ENCODE data around the gene GNAQ. TPM values are rescaled to one million over a fixed set of nuclear protein-coding genes. Genes with fewer than 3 reads are reported as not detected.

The GNAQ gene
- total RNA-seq, 1 experiment from 2014 or later: 28.7 TPM

DNA sequence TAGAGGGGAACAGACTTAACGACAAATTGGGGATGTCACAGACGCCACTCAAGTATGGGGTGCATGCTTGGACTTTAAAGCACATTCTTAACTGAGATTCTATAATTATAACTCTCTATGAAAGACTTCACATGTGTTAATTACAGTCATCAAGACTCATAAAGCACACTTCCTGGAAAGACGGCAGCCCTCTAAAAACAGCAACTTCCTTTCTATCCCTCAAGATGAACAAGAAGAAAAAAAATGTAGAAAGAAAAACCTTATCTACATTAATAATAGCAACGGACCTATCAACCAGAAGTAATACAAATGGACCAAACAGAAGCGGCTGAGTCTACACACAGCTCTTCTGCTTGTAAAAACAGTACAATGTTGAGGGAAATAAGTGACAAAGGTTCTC lies 21.2 kb downstream of the GNAQ start (continued):
- TF ChIP-seq, protein P1, sequence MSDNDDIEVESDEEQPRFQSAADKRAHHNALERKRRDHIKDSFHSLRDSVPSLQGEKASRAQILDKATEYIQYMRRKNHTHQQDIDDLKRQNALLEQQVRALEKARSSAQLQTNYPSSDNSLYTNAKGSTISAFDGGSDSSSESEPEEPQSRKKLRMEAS (IDR thresholded peaks at IDR 0.05): no peak

DNA sequence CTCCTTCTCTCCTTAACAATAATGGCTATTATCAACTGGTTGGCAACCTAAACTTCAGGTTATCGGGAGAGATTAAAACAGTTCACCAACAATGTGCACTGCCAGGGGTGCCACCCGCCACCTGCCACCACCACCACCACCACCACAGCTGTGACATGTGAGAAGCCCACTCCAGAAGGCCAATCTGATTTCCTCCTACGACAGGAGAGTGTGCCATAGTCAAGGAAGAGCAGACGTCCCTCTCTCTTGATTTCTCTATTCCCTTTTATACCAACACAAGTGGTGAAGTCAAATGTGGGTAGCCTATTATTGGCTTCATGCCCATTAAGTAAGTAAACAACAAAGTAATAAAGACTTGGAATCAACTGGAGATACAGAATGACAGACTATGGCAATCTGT lies 22.4 kb downstream of the GNAQ start:
- H2AFZ ChIP-seq (ENCODE audit: low read depth, low read length, poor library complexity, severe bottlenecking): no peak overlapping the region
- H3K27ac ChIP-seq (ENCODE audit: low read depth, low read length): no peak overlapping the region
- no peaks in the 10 kb centered on the region for H3K27me3 ChIP-seq (ENCODE audit: insufficient read depth, low read length)
- CTCF ChIA-PET: no interaction called here
- H3K4me2 ChIP-seq (ENCODE audit: low read length): no peak overlapping the region
- no peaks in the 10 kb centered on the region for H3K4me1 ChIP-seq (ENCODE audit: control insufficient read depth in 1 of 2, insufficient read depth in 2 of 2, low read length in 2 of 2)
- intact Hi-C loops (cut with micrococcal nuclease): no loop called here
- no peak for ATAC-seq
- H3K9me3 ChIP-seq (ENCODE audit: control insufficient read depth in 1 of 2, insufficient read depth in 1 of 2, low read depth in 1 of 2, low read length in 2 of 2): no peaks in the 10 kb centered on the region
- POLR2A ChIA-PET: no interaction called here
- no peak overlapping the region for H3K4me3 ChIP-seq (replicated peaks in 1 of 2; ENCODE audit: low read depth in 1 of 2, low read length in 2 of 2)
- no TSS peak for BruUV-seq (replicated peaks)
- RAD21 ChIA-PET (ENCODE audit: low non-redundant PET in 1 of 2, low total read pairs in 2 of 2, uncharacterized antibody in 2 of 2, unreplicated experiment in 2 of 2): no interaction called here
- TF ChIP-seq, protein P2, sequence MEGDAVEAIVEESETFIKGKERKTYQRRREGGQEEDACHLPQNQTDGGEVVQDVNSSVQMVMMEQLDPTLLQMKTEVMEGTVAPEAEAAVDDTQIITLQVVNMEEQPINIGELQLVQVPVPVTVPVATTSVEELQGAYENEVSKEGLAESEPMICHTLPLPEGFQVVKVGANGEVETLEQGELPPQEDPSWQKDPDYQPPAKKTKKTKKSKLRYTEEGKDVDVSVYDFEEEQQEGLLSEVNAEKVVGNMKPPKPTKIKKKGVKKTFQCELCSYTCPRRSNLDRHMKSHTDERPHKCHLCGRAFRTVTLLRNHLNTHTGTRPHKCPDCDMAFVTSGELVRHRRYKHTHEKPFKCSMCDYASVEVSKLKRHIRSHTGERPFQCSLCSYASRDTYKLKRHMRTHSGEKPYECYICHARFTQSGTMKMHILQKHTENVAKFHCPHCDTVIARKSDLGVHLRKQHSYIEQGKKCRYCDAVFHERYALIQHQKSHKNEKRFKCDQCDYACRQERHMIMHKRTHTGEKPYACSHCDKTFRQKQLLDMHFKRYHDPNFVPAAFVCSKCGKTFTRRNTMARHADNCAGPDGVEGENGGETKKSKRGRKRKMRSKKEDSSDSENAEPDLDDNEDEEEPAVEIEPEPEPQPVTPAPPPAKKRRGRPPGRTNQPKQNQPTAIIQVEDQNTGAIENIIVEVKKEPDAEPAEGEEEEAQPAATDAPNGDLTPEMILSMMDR (IDR thresholded peaks at IDR 0.05 in 2 of 3, conservative IDR thresholded peaks at IDR 0.05 in 1 of 3; ENCODE audit: borderline replicate concordance in 1 of 3, insufficient read depth in 1 of 3, low read depth in 2 of 3, low read length in 2 of 3): no peak
- TF ChIP-seq EZH2phosphoT487 (IDR thresholded peaks at IDR 0.05; ENCODE audit: borderline replicate concordance): no peak
- TF ChIP-seq SRF (IDR thresholded peaks at IDR 0.05; ENCODE audit: low read depth): no peak
- no peak for TF ChIP-seq ZFX (IDR thresholded peaks at IDR 0.05)
- no peak for TF ChIP-seq CEBPB (IDR thresholded peaks at IDR 0.05; ENCODE audit: low read depth)
- TF ChIP-seq POLR2A (IDR thresholded peaks at IDR 0.05; ENCODE audit: borderline replicate concordance, extremely low read depth, insufficient read depth, insufficient read length): no peak
- TF ChIP-seq YY1 (IDR thresholded peaks at IDR 0.05; ENCODE audit: extremely low read depth, insufficient replicate concordance, low read depth, low read length): no peak
- no peak for TF ChIP-seq EGR1 (IDR thresholded peaks at IDR 0.05; ENCODE audit: low read depth)
- TF ChIP-seq SP1 (IDR thresholded peaks at IDR 0.05; ENCODE audit: low read depth): no peak
- no peak for TF ChIP-seq ELF1 (IDR thresholded peaks at IDR 0.05; ENCODE audit: borderline replicate concordance, low read depth)
- no peak for TF ChIP-seq SIN3A (IDR thresholded peaks at IDR 0.05; ENCODE audit: low read depth)
- no peak for TF ChIP-seq RAD21 (IDR thresholded peaks at IDR 0.05; ENCODE audit: low read depth)
- TF ChIP-seq, protein P1 (IDR thresholded peaks at IDR 0.05): no peak
- no peak for TF ChIP-seq TCF7L2 (IDR thresholded peaks at IDR 0.05; ENCODE audit: borderline replicate concordance, extremely low read depth, insufficient read depth, insufficient read length)
- TF ChIP-seq CBX3 (IDR thresholded peaks at IDR 0.05; ENCODE audit: low read depth): no peak
- no peak for TF ChIP-seq POLR2AphosphoS5 (IDR thresholded peaks at IDR 0.05; ENCODE audit: low read depth, low read length)
- TF ChIP-seq JUND (IDR thresholded peaks at IDR 0.05): no peak
- no peak for TF ChIP-seq EZH2 (IDR thresholded peaks at IDR 0.05)
- no peak for TF ChIP-seq FOSL1 (IDR thresholded peaks at IDR 0.05; ENCODE audit: low read depth)
- no peaks in the 10 kb centered on the region for H3K9me2 ChIP-seq (ENCODE audit: insufficient read depth)
- H3K79me2 ChIP-seq (ENCODE audit: insufficient read depth, low read length): peaks cover 17% of the 10 kb centered on the region
- H3K36me3 ChIP-seq (ENCODE audit: control insufficient read depth in 1 of 2, insufficient read depth in 2 of 2, low read length in 2 of 2): no peaks in the 10 kb centered on the region
- DNase-seq (ENCODE audit: low read depth, low spot score): no peak
- no peaks in the 10 kb centered on the region for H4K20me1 ChIP-seq (ENCODE audit: insufficient read depth)
- no peak overlapping the region for H3K9ac ChIP-seq (ENCODE audit: low read length)
